Measurements from ENCODE around the gene C1orf87. TPM values are rescaled to one million over a fixed set of nuclear protein-coding genes. Genes with fewer than 3 reads are reported as not detected.

Gene C1orf87
- total RNA-seq, 4 donors from 2014 or later, result not detected

- H3K27ac ChIP-seq, result no peak overlapping the region
- in situ Hi-C loops (cut with MboI; ENCODE audit: low sequenced_read_pairs in 4 of 4), result loop anchor here in 3 of 4 donors (25.0 kb wide), 2 partner anchors 1015 to 1040 kb away; no protein-coding TSS in a partner anchor
These were observed 76.0 kb downstream of the C1orf87 start for GRCh38 chr1:59997479-59998115.

GRCh38 chr1:59994302-59995198 lies 79.0 kb downstream of the C1orf87 start:
- peak overlapping the region in 1 of 4 donors; percentile 28 for H3K27ac ChIP-seq
- in situ Hi-C loops (cut with MboI; ENCODE audit: low sequenced_read_pairs in 4 of 4), result loop anchor here in 3 of 4 donors (25.0 kb wide), 2 partner anchors 1018 to 1043 kb away; no protein-coding TSS in a partner anchor

More at GRCh38 chr1:59997479-59998115, 76.0 kb downstream of the C1orf87 start:
- Histone ChIP-seq H3K4me3 (no peak overlapping the region), H3K36me3 (no peaks in the 10 kb centered on the region), H3K9me3 (no peaks in the 10 kb centered on the region), H3K4me1 (no peaks in the 10 kb centered on the region), H3K27me3 (no peaks in the 10 kb centered on the region)
- TF ChIP-seq, protein P1, sequence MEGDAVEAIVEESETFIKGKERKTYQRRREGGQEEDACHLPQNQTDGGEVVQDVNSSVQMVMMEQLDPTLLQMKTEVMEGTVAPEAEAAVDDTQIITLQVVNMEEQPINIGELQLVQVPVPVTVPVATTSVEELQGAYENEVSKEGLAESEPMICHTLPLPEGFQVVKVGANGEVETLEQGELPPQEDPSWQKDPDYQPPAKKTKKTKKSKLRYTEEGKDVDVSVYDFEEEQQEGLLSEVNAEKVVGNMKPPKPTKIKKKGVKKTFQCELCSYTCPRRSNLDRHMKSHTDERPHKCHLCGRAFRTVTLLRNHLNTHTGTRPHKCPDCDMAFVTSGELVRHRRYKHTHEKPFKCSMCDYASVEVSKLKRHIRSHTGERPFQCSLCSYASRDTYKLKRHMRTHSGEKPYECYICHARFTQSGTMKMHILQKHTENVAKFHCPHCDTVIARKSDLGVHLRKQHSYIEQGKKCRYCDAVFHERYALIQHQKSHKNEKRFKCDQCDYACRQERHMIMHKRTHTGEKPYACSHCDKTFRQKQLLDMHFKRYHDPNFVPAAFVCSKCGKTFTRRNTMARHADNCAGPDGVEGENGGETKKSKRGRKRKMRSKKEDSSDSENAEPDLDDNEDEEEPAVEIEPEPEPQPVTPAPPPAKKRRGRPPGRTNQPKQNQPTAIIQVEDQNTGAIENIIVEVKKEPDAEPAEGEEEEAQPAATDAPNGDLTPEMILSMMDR (IDR thresholded peaks at IDR 0.05 in 4 of 5, conservative IDR thresholded peaks at IDR 0.05 in 1 of 5), result no peak
- no peak for TF ChIP-seq POLR2A (IDR thresholded peaks at IDR 0.05)
- intact Hi-C loops (cut with DNase I; ENCODE audit: low total_unique reads), result no loop called here
- ATAC-seq (no peak), DNase-seq (no peak)

GRCh38 chr1:59992040-59992820 lies 81.3 kb downstream of the C1orf87 start:
- intact Hi-C loops (cut with DNase I; ENCODE audit: low total_unique reads) (no loop called here), in situ Hi-C loops (cut with MboI; ENCODE audit: low sequenced_read_pairs in 4 of 4) (loop anchor here in 3 of 4 donors (25.0 kb wide), 2 partner anchors 1020 to 1045 kb away; no protein-coding TSS in a partner anchor)
- no peaks in the 10 kb centered on the region for H3K4me1 ChIP-seq
- no peaks in the 10 kb centered on the region for H3K36me3 ChIP-seq
- H3K27me3 ChIP-seq, result no peaks in the 10 kb centered on the region
- ATAC-seq (no peak), DNase-seq (no peak)
- no peak overlapping the region for H3K4me3 ChIP-seq
- TF ChIP-seq, protein P1 (IDR thresholded peaks at IDR 0.05 in 4 of 5, conservative IDR thresholded peaks at IDR 0.05 in 1 of 5), result no peak
- no peak for TF ChIP-seq POLR2A (IDR thresholded peaks at IDR 0.05)
- no peak overlapping the region for H3K27ac ChIP-seq
- H3K9me3 ChIP-seq, result no peaks in the 10 kb centered on the region

More at GRCh38 chr1:59994302-59995198, 79.0 kb downstream of the C1orf87 start:
- no peaks in the 10 kb centered on the region for H3K4me1 ChIP-seq
- ATAC-seq (peak; percentile 49 to 61), DNase-seq (no peak)
- H3K36me3 ChIP-seq, result no peaks in the 10 kb centered on the region
- H3K4me3 ChIP-seq, result no peak overlapping the region
- TF ChIP-seq POLR2A (IDR thresholded peaks at IDR 0.05), result no peak
- TF ChIP-seq, protein P1 (IDR thresholded peaks at IDR 0.05 in 4 of 5, conservative IDR thresholded peaks at IDR 0.05 in 1 of 5), result no peak
- intact Hi-C loops (cut with DNase I; ENCODE audit: low total_unique reads), result no loop called here
- H3K27me3 ChIP-seq, result no peaks in the 10 kb centered on the region
- H3K9me3 ChIP-seq, result no peaks in the 10 kb centered on the region

GRCh38 chr1:59990470-59990869 lies 83.1 kb downstream of the C1orf87 start:
- Histone ChIP-seq H3K4me3 (no peak overlapping the region), H3K27me3 (peaks cover 0 to under 1% (median 0%) of the 10 kb centered on the region in 3 donors), H3K27ac (no peak overlapping the region), H3K4me1 (no peaks in the 10 kb centered on the region), H3K9me3 (no peaks in the 10 kb centered on the region), H3K36me3 (no peaks in the 10 kb centered on the region)
- intact Hi-C loops (cut with DNase I; ENCODE audit: low total_unique reads), result no loop called here
- in situ Hi-C loops (cut with MboI; ENCODE audit: low sequenced_read_pairs in 4 of 4), result loop anchor here in 3 of 4 donors (25.0 kb wide), 2 partner anchors 1022 to 1047 kb away; no protein-coding TSS in a partner anchor
- DNase-seq (no peak), ATAC-seq (no peak)
- TF ChIP-seq, protein P1 (IDR thresholded peaks at IDR 0.05 in 4 of 5, conservative IDR thresholded peaks at IDR 0.05 in 1 of 5), result no peak
- TF ChIP-seq POLR2A (IDR thresholded peaks at IDR 0.05), result no peak
